Activated CD4-positive, alpha-beta T cell treated with anti-CD3 and anti-CD28 coated beads, Interleukin-10, Interleukin-2, amounts not matched to agents 100 ng/mL and 50 ng/mL, durations not matched to agents 16 hours and 8 hours (primary cell): Measurements from ENCODE around the gene FUT1.
"Not testable (repeated sequence)": the region's sequence is repeated elsewhere in the genome, so short reads cannot be mapped to it uniquely, and the experiment has no call there.

Experiments
- DNase-seq: peaks from one replicate; pipeline ENCODE4 v3.0.0-alpha.2; 2020

Gene FUT1

GRCh38 chr19:48752496-48753365 lies at the start of gene FUT1:
TSS of gene FUT1 (minus strand) at chr19:48752641. CDS start at chr19:48751281, 1,360 bp downstream.
- peak; percentile 27 for DNase-seq

GRCh38 chr19:48799358-48800300 lies 47.2 kb upstream of the FUT1 start:
- no peak for DNase-seq

- DNase-seq = no peak
These were observed 46.5 kb upstream of the FUT1 start for GRCh38 chr19:48798937-48799336.

- DNase-seq = no peak
These were observed 44.7 kb upstream of the FUT1 start for GRCh38 chr19:48797103-48797502.

GRCh38 chr19:48796298-48797083 lies 44.0 kb upstream of the FUT1 start:
- no peak for DNase-seq

- DNase-seq = no peak
These were observed 43.2 kb upstream of the FUT1 start for GRCh38 chr19:48795685-48796070.

GRCh38 chr19:48795055-48795684 lies 42.7 kb upstream of the FUT1 start:
- peak; percentile 91 for DNase-seq

GRCh38 chr19:48794291-48794690 lies 41.9 kb upstream of the FUT1 start:
- no peak for DNase-seq

- no peak for DNase-seq
These were observed 40.8 kb upstream of the FUT1 start for GRCh38 chr19:48793271-48793670.

GRCh38 chr19:48787331-48787730 lies 34.9 kb upstream of the FUT1 start:
- not testable (repeated sequence) for DNase-seq

- DNase-seq = not testable (repeated sequence)
These were observed 34.0 kb upstream of the FUT1 start for GRCh38 chr19:48786422-48786821.

GRCh38 chr19:48784527-48784926 lies 32.1 kb upstream of the FUT1 start:
- no peak for DNase-seq

- DNase-seq = no peak
These were observed 28.4 kb upstream of the FUT1 start for GRCh38 chr19:48780631-48781391.

- no peak for DNase-seq
These were observed 27.2 kb upstream of the FUT1 start for GRCh38 chr19:48779636-48780035.

GRCh38 chr19:48777720-48778119 lies 25.3 kb upstream of the FUT1 start:
- DNase-seq = no peak

GRCh38 chr19:48777139-48777538 lies 24.7 kb upstream of the FUT1 start:
- no peak for DNase-seq

GRCh38 chr19:48772503-48772953 lies 20.1 kb upstream of the FUT1 start:
- DNase-seq = no peak

- DNase-seq = no peak
These were observed 18.5 kb upstream of the FUT1 start for GRCh38 chr19:48770734-48771472.

GRCh38 chr19:48770266-48770665 lies 17.8 kb upstream of the FUT1 start:
- no peak for DNase-seq

- DNase-seq = no peak
These were observed 16.7 kb upstream of the FUT1 start for GRCh38 chr19:48768994-48769713.
